Skeletal muscle satellite cell (primary cell): ENCODE measurements around the gene RPL9. TPM values are rescaled to one million over a fixed set of nuclear protein-coding genes. Genes with fewer than 3 reads are reported as not detected.
"Not testable (repeated sequence)": the region's sequence is repeated elsewhere in the genome, so short reads cannot be mapped to it uniquely, and the experiment has no call there.

Experiments used
- H3K27me3 ChIP-seq: 2 replicates; pipeline ENCODE4 v1.7.0; 2013; ENCODE audit warnings: low read length; ENCODE audit not compliant: control insufficient read depth, insufficient read depth
- H3K36me3 ChIP-seq: 2 replicates; pipeline ENCODE4 v1.7.0; 2013; ENCODE audit warnings: mild to moderate bottlenecking, control low read depth, low read length; ENCODE audit not compliant: insufficient read depth
- H3K4me1 ChIP-seq: 2 replicates; pipeline ENCODE4 v1.7.0; 2013; ENCODE audit warnings: low read length; ENCODE audit not compliant: control insufficient read depth, insufficient read depth
- H3K4me2 ChIP-seq: 2 replicates; pipeline ENCODE4 v1.7.0; 2013; ENCODE audit warnings: mild to moderate bottlenecking, low read length
- H3K4me3 ChIP-seq: 2 replicates; pipeline ENCODE4 v1.7.0; 2013; ENCODE audit warnings: low read length
- H3K9ac ChIP-seq: 2 replicates; pipeline ENCODE4 v1.7.0; 2013; ENCODE audit warnings: mild to moderate bottlenecking, low read depth, low read length, moderate library complexity
- H3K9me3 ChIP-seq: replicated peaks from 2 replicates; pipeline ENCODE4 v1.7.0; 2013; ENCODE audit warnings: mild to moderate bottlenecking, control low read depth, low read length
- small RNA-seq: library from RNA; depleted of rRNA; stranded (forward); fragments of <200 nt; gene quantifications from one replicate; pipeline ENCODE3, GENCODE V24; 2012

RPL9 gene

DNA sequence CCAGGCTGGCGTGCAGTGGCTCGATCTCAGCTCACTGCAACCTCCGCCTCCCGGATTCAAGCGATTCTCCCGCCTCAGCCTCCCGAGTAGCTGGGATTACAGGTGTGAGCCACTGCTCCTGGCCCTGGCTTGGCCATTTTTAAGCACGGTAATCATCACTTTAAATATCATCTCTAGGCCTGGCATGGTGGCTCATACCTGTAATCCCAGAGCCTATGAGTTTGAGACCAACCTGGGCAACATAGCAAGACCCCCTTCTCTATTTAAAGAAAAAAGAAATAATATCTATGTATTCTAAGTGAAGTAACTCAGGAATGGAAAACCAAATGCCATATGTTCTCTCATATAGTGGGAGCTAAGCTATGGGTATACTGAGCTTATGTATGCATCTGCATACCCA, 47.2 kb downstream of the RPL9 start:
- H3K36me3 ChIP-seq, H3K4me1 ChIP-seq, H3K9ac ChIP-seq, H3K4me2 ChIP-seq, H3K27me3 ChIP-seq, H3K4me3 ChIP-seq, H3K9me3 ChIP-seq: not testable (repeated sequence)

DNA sequence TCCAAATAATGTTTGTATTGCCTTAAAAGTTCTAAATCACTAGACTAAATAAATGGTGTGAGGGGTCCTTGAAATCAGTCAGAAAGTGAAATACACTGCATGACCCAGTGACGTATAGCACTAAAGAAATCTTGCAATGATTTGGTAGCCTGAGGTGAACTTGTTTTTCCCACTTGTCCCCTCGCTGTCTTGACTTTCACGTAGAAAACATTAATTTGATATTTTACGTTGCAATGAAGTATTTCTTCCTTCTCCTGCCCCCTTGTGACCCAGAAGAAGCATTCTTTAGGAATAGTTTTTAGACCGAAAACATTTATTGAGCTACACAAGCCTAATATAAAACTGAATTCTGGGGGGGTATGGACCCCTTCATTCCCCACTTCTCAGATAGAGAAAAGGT, 48.3 kb downstream of the RPL9 start:
- no peaks in the 10 kb centered on the region for H3K27me3 ChIP-seq
- no peaks in the 10 kb centered on the region for H3K9me3 ChIP-seq
- no peaks in the 10 kb centered on the region for H3K36me3 ChIP-seq
- H3K4me3 ChIP-seq: no peak overlapping the region
- H3K4me1 ChIP-seq: peaks cover 3% of the 10 kb centered on the region
- H3K4me2 ChIP-seq: peak overlapping the region; percentile 52
- no peak overlapping the region for H3K9ac ChIP-seq

DNA sequence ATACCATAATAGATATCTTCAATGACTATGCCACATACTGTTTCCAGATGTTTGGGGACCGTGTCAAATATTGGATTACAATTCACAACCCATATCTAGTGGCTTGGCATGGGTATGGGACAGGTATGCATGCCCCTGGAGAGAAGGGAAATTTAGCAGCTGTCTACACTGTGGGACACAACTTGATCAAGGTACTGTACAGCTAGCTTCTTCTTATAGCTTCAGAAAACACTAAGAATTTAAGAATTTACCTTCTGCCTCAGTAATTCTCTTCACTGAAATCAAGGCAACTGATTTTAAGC, 51.2 kb downstream of the RPL9 start:
- Histone ChIP-seq H3K36me3 (no peaks in the 10 kb centered on the region), H3K4me2 (no peak overlapping the region), H3K9me3 (no peaks in the 10 kb centered on the region), H3K27me3 (no peaks in the 10 kb centered on the region), H3K4me1 (peaks cover 3% of the 10 kb centered on the region), H3K4me3 (no peak overlapping the region), H3K9ac (no peak overlapping the region)

DNA sequence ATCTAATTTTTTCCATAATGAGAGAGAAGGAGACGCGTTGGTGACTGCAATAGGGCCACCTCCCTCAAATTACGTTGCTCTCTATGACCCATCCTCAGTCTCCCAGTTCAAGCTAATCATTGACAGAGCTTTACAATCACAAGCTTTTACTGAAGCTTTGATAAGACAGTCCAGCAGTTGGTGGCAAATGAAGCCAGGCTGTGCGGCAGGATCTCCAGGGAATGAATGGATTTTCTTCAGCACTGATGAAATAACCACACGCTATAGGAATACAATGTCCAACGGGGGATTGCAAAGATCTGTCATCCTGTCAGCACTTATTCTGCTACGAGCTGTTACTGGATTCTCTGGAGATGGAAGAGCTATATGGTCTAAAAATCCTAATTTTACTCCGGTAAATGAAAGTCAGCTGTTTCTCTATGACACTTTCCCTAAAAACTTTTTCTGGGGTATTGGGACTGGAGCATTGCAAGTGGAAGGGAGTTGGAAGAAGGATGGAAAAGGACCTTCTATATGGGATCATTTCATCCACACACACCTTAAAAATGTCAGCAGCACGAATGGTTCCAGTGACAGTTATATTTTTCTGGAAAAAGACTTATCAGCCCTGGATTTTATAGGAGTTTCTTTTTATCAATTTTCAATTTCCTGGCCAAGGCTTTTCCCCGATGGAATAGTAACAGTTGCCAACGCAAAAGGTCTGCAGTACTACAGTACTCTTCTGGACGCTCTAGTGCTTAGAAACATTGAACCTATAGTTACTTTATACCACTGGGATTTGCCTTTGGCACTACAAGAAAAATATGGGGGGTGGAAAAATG, 51.7 kb downstream of the RPL9 start, which contains the start of gene KLB:
TSS of gene KLB (plus strand) at position 168 of the 821 bp plus-strand sequence. CDS start at position 188, 20 bp downstream.
- no peak within 1 kb of the TSS for H3K4me3 ChIP-seq
- H3K9ac ChIP-seq: no peak within 1 kb of the TSS
- H3K4me1 ChIP-seq: peaks cover 3% of the 10 kb centered on the region

More for the DNA sequence above, 51.7 kb downstream of the RPL9 start, which contains the start of gene KLB:
- H3K9me3 ChIP-seq: no peaks in the 10 kb centered on the region
- H3K27me3 ChIP-seq: no peaks in the 10 kb centered on the region
- no peaks in the 10 kb centered on the region for H3K36me3 ChIP-seq
- peak within 1 kb of the TSS; percentile 3 for H3K4me2 ChIP-seq

Small RNAs within 50 kb of the gene (small RNA-seq; reads per million reads assigned to genes)
- gene MIR5591 (not detected), gene RF00019 (not detected)
